HepG2 (cell line): ENCODE results near the gene GOLGA8S. TPM values are rescaled to one million over a fixed set of nuclear protein-coding genes. Genes with fewer than 3 reads are reported as not detected.

ENCODE experiments used
- ATAC-seq: fragments of 200-7000 bp; cut with Tn5 transposase; 3 replicates; pipeline ENCODE4 v1.9.1; 2020; ENCODE audit warnings: mild to moderate bottlenecking, moderate library complexity
- BruUV-seq: library from RNA; stranded (reverse); fragments of 400-500 nt; replicated peaks from 2 replicates; lab custom pipeline; 2021; lab: Mats Ljungman, UMichigan
- CTCF ChIA-PET: fragments of 300-600 bp; formaldehyde crosslinking; extraction: SDS; loops from one replicate; lab custom pipeline; 2021; ENCODE audit warnings: low total read pairs, inconsistent platforms, low intra/inter-chr PET ratio; lab: Yijun Ruan, JAX
- POLR2A ChIA-PET: fragments of 350-600 bp; sonication (Branson Sonifier 250); formaldehyde crosslinking; loops from one replicate; lab custom pipeline; 2020; ENCODE audit warnings: antibody characterized with exemption, inconsistent platforms; lab: Yijun Ruan, JAX
- DNase-seq: peaks from one replicate; pipeline ENCODE4 v3.0.0-alpha.2; 2015; ENCODE audit warnings: low spot score
- FAIRE-seq: peaks from 3 replicates; lab custom pipeline; 2011; peaks lifted over from hg19 to GRCh38; lab: Jason Lieb, UNC
- H2AFZ ChIP-seq: one replicate; pipeline ENCODE4 v1.6.1; 2011; ENCODE audit warnings: low read length, inconsistent platforms
- H3K27ac ChIP-seq: fragments of 300-600 bp; 3 replicates; pipeline ENCODE4 v1.8.0; 2011; ENCODE audit warnings: mixed run types, mild to moderate bottlenecking, mixed read lengths, low read length, inconsistent platforms; ENCODE audit not compliant: insufficient read depth; ENCODE audit errors: extremely low read length
- H3K27me3 ChIP-seq, 2 experiments: fragments of 200-600 bp in 1 of 2; 2 replicates in 1 of 2; 3 replicates in 1 of 2; pipeline versions ENCODE4 v1.6.0 to v1.8.0; 2011; ENCODE audit warnings: low read length in 2 of 2, mild to moderate bottlenecking in 2 of 2, moderate library complexity in 2 of 2, inconsistent platforms in 1 of 2; ENCODE audit not compliant: insufficient read depth in 2 of 2, control insufficient read depth in 1 of 2
- H3K36me3 ChIP-seq, 2 experiments: fragments of 200-600 bp in 1 of 2; replicated peaks in 1 of 2; 2 replicates in 1 of 2; 3 replicates in 1 of 2; pipeline versions ENCODE4 v1.5.1 to v1.8.0; 2011; ENCODE audit warnings: low read length in 2 of 2, inconsistent platforms in 1 of 2; ENCODE audit not compliant: insufficient read depth in 2 of 2, control insufficient read depth in 1 of 2
- H3K4me1 ChIP-seq: 2 replicates; pipeline ENCODE4 v1.5.1; 2012; ENCODE audit warnings: low read length, inconsistent platforms; ENCODE audit not compliant: insufficient read depth
- H3K4me2 ChIP-seq: 2 replicates; pipeline ENCODE4 v1.6.0; 2011; ENCODE audit warnings: low read depth, low read length, inconsistent platforms
- H3K4me3 ChIP-seq, 3 experiments: fragments of 200-600 bp in 1 of 3; sonication (generic), shearing (Covaris generic) in 1 of 3; replicated peaks in 1 of 3; 2 replicates each; pipeline ENCODE4 v1.5.1; 2011 to 2016; ENCODE audit warnings: low read length in 3 of 3, inconsistent platforms in 2 of 3, low read depth in 2 of 3, mild to moderate bottlenecking in 2 of 3, control low read depth in 1 of 3, mixed read lengths in 1 of 3; ENCODE audit not compliant: insufficient read depth in 1 of 3
- H3K79me2 ChIP-seq: one replicate; pipeline ENCODE4 v1.6.1; 2011; ENCODE audit warnings: low read length, inconsistent platforms; ENCODE audit not compliant: insufficient read depth
- H3K9ac ChIP-seq: 2 replicates; pipeline ENCODE4 v1.6.0; 2011; ENCODE audit warnings: mild to moderate bottlenecking, low read depth, low read length, inconsistent platforms; ENCODE audit not compliant: insufficient read depth
- H3K9me3 ChIP-seq: 2 replicates; pipeline ENCODE4 v1.5.1; 2012; ENCODE audit warnings: mild to moderate bottlenecking, low read length
- H4K20me1 ChIP-seq: 2 replicates; pipeline ENCODE4 v1.6.0; 2011; ENCODE audit warnings: inconsistent platforms, mild to moderate bottlenecking, low read length, moderate library complexity; ENCODE audit not compliant: insufficient read depth
- KDM4B ChIP-seq: sonication (generic); formaldehyde crosslinking; IDR thresholded peaks from 2 replicates; pipeline ENCODE4 v1.4.0; 2020; ENCODE audit warnings: missing genetic modification reagents
- MZF1 ChIP-seq: sonication (generic); formaldehyde crosslinking; IDR thresholded peaks from 2 replicates; pipeline ENCODE4 v1.8.1; 2023; ENCODE audit warnings: mild to moderate bottlenecking, missing genetic modification reagents, borderline replicate concordance
- SMAD1 ChIP-seq: sonication (generic); formaldehyde crosslinking; IDR thresholded peaks from 2 replicates; pipeline ENCODE4 v1.4.0; 2020; ENCODE audit warnings: missing genetic modification reagents, low read depth, mild to moderate bottlenecking, borderline replicate concordance
- ZBTB8A ChIP-seq: sonication (generic); formaldehyde crosslinking; IDR thresholded peaks from 2 replicates; pipeline ENCODE4 v1.4.0; 2020; ENCODE audit warnings: mild to moderate bottlenecking, low read depth, missing genetic modification reagents, borderline replicate concordance
- WGBS: methylation state at CpG from one replicate; pipeline ENCODE4 v1.1.6; 2017; ENCODE audit warnings: low lambda C conversion rate; 5-methylcytosine and 5-hydroxymethylcytosine counted together
- in situ Hi-C: cut with HindIII; loops from 2 replicates; pipeline ENCODE4 v1.10.0; 2017; ENCODE audit warnings: low pct_unique_long_range_greater_than_20kb; ENCODE audit not compliant: extremely low pct_ligation_motif_present
- intact Hi-C: fragments of 100-400 bp; cut with micrococcal nuclease; formaldehyde crosslinking; loops from one replicate; pipeline ENCODE4 v1.10.0; 2022; ENCODE audit not compliant: unreplicated experiment
- polyA plus RNA-seq, 8 experiments: library from polyadenylated mRNA; depleted of rRNA in 3 of 8; stranded (reverse) in 7 of 8; unstranded in 1 of 8; fragments of >200 nt; fragmentation: Illumina TruSeq in 4 of 8; extraction: Trizol in 4 of 8; gene quantifications; 2 replicates each; pipeline versions ENCODE4 v1.2.1 to v1.2.3, GENCODE V29; 2011 to 2016; ENCODE audit warnings: low read depth in 4 of 8, missing spikeins in 1 of 8, mixed read lengths in 1 of 8; ENCODE audit not compliant: insufficient read depth in 1 of 8
- total RNA-seq, 5 experiments: library from RNA; depleted of rRNA; stranded (reverse); fragments of >200 nt; fragmentation: Illumina TruSeq; extraction: Trizol; gene quantifications; 2 replicates each; pipeline ENCODE4 v1.2.3, GENCODE V29; 2016; ENCODE audit warnings: low read depth in 1 of 5
- TF ChIP-seq, protein P1 (sequence below): sonication (generic); formaldehyde crosslinking; IDR thresholded peaks from 2 replicates; pipeline ENCODE4 v1.8.1; 2023; ENCODE audit warnings: missing genetic modification reagents, inconsistent platforms, borderline replicate concordance
- TF ChIP-seq, protein P2 (sequence below): sonication (generic); formaldehyde crosslinking; IDR thresholded peaks from 2 replicates; pipeline ENCODE4 v1.4.0; 2020; ENCODE audit warnings: mild to moderate bottlenecking, missing genetic modification reagents

The GOLGA8S gene
- total and polyA plus RNA-seq, 2 of the 13 experiments (the other 11 are each of a cell fraction or from before 2014, with no cell fraction given) = 0.02 to 0.03 TPM

DNA sequence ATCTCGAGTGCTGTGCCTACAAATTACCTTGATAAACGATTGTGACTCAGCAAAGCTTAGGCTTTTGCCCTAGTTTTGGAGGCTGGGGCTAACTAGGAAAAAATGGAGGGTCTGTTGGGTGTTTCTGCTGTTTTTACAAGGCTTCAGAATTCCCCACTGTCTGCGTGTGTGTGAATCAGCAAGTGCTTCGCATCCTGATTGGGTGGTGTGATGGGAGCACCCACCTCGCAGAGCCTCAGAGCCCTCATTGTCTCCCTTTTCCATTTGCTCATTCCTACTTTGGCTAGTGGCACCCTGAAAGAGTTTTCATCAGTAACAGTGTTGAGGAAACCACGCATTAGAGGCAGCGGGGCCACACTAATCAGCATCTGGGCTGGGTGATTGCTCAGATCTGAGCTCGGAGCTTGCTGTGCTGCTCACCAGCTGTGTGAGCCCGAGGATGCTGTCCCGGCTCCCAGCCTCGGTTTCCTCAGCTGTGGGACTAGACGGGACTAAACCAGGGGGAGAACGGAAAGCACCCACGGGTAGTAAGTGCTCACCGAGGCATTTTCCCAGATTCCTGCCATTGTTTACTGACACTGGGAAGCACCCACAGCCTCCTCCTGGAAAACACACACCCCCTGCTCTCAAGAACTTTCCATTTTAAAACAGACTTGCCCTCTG lies 40.6 kb downstream of the GOLGA8S start (continued):
- TF ChIP-seq, protein P1, sequence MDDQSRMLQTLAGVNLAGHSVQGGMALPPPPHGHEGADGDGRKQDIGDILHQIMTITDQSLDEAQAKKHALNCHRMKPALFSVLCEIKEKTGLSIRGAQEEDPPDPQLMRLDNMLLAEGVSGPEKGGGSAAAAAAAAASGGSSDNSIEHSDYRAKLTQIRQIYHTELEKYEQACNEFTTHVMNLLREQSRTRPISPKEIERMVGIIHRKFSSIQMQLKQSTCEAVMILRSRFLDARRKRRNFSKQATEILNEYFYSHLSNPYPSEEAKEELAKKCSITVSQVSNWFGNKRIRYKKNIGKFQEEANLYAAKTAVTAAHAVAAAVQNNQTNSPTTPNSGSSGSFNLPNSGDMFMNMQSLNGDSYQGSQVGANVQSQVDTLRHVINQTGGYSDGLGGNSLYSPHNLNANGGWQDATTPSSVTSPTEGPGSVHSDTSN (CRISPR knock-in tag) = no peak
- TF ChIP-seq KDM4B (CRISPR knock-in tag) = no peak
- no peak for TF ChIP-seq ZBTB8A

DNA sequence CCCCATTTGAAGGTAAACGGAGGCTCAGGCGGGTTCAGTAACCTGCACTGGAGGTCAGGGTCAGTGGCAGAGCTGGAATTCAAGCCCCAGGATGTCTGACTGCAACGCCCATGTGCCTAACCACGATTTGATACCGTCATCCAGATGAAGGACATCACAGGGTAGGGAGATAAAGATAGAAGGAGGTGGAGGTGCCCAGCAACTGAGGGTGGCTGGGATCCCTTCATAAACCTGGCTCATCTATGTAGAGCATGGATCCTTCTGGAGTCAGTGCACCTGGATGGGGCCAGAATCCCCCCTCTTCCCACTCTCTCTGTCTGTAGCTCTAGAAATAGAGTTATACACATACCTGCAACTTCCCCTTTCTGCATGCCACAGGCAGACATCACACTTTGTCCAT lies 41.3 kb downstream of the GOLGA8S start:
- WGBS = 0% methylated on average over 5 of the region's 5 CpGs
- H3K27me3 ChIP-seq = peaks cover 0 to 3% of the 10 kb centered on the region in 2 experiments; a peak in 1 of 5 replicates
- TF ChIP-seq SMAD1 (CRISPR knock-in tag) (no peak), MZF1 (no peak), KDM4B (CRISPR knock-in tag) (no peak)
- TF ChIP-seq, protein P2, sequence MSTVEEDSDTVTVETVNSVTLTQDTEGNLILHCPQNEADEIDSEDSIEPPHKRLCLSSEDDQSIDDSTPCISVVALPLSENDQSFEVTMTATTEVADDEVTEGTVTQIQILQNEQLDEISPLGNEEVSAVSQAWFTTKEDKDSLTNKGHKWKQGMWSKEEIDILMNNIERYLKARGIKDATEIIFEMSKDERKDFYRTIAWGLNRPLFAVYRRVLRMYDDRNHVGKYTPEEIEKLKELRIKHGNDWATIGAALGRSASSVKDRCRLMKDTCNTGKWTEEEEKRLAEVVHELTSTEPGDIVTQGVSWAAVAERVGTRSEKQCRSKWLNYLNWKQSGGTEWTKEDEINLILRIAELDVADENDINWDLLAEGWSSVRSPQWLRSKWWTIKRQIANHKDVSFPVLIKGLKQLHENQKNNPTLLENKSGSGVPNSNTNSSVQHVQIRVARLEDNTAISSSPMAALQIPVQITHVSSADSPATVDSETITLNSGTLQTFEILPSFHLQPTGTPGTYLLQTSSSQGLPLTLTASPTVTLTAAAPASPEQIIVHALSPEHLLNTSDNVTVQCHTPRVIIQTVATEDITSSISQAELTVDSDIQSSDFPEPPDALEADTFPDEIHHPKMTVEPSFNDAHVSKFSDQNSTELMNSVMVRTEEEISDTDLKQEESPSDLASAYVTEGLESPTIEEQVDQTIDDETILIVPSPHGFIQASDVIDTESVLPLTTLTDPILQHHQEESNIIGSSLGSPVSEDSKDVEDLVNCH (CRISPR knock-in tag) = no peak
- TF ChIP-seq, all 625 proteins: peak for 0
- Histone ChIP-seq H3K4me2 (no peak overlapping the region), H3K27ac (no peak overlapping the region), H4K20me1 (no peaks in the 10 kb centered on the region), H3K36me3 (no peaks in the 10 kb centered on the region), H3K79me2 (no peaks in the 10 kb centered on the region), H3K9me3 (no peaks in the 10 kb centered on the region), H2AFZ (no peak overlapping the region), H3K9ac (no peak overlapping the region), H3K4me3 (no peak overlapping the region), H3K4me1 (no peaks in the 10 kb centered on the region)
- DNase-seq (no peak), FAIRE-seq (no peak), ATAC-seq (no peak)
- CTCF ChIA-PET = no interaction called here
- intact Hi-C loops (no loop called here), in situ Hi-C loops (no loop called here)
- no TSS peak for BruUV-seq
- POLR2A ChIA-PET = no interaction called here
